HepG2 (cell line): ENCODE results near the gene FNDC3B. TPM values are rescaled to one million over a fixed set of nuclear protein-coding genes. Genes with fewer than 3 reads are reported as not detected.

Experiments used
- ELF3 ChIP-seq: IDR thresholded peaks from 2 replicates; pipeline ENCODE4 v1.6.1; 2016; ENCODE audit warnings: missing genetic modification reagents, missing compliant biosample characterization
- RBAK ChIP-seq: sonication (generic); formaldehyde crosslinking; IDR thresholded peaks from 2 replicates; pipeline ENCODE4 v1.5.1; 2020; ENCODE audit warnings: mild to moderate bottlenecking, missing genetic modification reagents
- RORA ChIP-seq: sonication (generic); formaldehyde crosslinking; IDR thresholded peaks from 2 replicates; pipeline ENCODE4 v1.5.0; 2020; ENCODE audit warnings: mild to moderate bottlenecking, missing genetic modification reagents, moderate library complexity
- SUZ12 ChIP-seq: fragments of 150-350 bp; IDR thresholded peaks from 2 replicates; pipeline ENCODE4 v1.6.1; 2014; ENCODE audit warnings: low read depth, low read length
- ZNF556 ChIP-seq: sonication (generic); formaldehyde crosslinking; IDR thresholded peaks from 2 replicates; pipeline ENCODE4 v1.4.0; 2020; ENCODE audit warnings: mild to moderate bottlenecking, missing genetic modification reagents, borderline replicate concordance
- ZSCAN21 ChIP-seq: sonication (generic); formaldehyde crosslinking; IDR thresholded peaks from 2 replicates; pipeline ENCODE4 v1.8.0; 2022; ENCODE audit warnings: mild to moderate bottlenecking, missing genetic modification reagents, moderate library complexity, borderline replicate concordance
- polyA plus RNA-seq, 8 experiments: library from polyadenylated mRNA; depleted of rRNA in 3 of 8; stranded (reverse) in 7 of 8; unstranded in 1 of 8; fragments of >200 nt; fragmentation: Illumina TruSeq in 4 of 8; extraction: Trizol in 4 of 8; gene quantifications; 2 replicates each; pipeline versions ENCODE4 v1.2.1 to v1.2.3, GENCODE V29; 2011 to 2016; ENCODE audit warnings: low read depth in 4 of 8, missing spikeins in 1 of 8, mixed read lengths in 1 of 8; ENCODE audit not compliant: insufficient read depth in 1 of 8
- total RNA-seq, 5 experiments: library from RNA; depleted of rRNA; stranded (reverse); fragments of >200 nt; fragmentation: Illumina TruSeq; extraction: Trizol; gene quantifications; 2 replicates each; pipeline ENCODE4 v1.2.3, GENCODE V29; 2016; ENCODE audit warnings: low read depth in 1 of 5
- TF ChIP-seq, protein P1 (sequence below): sonication (generic); formaldehyde crosslinking; conservative IDR thresholded peaks from 2 replicates; pipeline ENCODE4 v1.5.0; 2020; ENCODE audit warnings: missing genetic modification reagents
- TF ChIP-seq, protein P2 (sequence below), 2 experiments: sonication (generic) in 1 of 2; formaldehyde crosslinking in 1 of 2; IDR thresholded peaks; 2 replicates each; pipeline versions ENCODE4 v1.4.0 to v1.6.1; 2018 to 2020; ENCODE audit warnings: missing genetic modification reagents in 2 of 2, borderline replicate concordance in 1 of 2, low read depth in 1 of 2, mild to moderate bottlenecking in 1 of 2, missing biosample characterization in 1 of 2
- TF ChIP-seq, protein P3 (sequence below): sonication (generic); formaldehyde crosslinking; IDR thresholded peaks from 2 replicates; pipeline ENCODE4 v1.4.0; 2020; ENCODE audit warnings: missing genetic modification reagents
- TF ChIP-seq, protein P4 (sequence below): sonication (generic); formaldehyde crosslinking; IDR thresholded peaks from 2 replicates; pipeline ENCODE4 v1.9.0; 2021; ENCODE audit warnings: mild to moderate bottlenecking, missing genetic modification reagents
- TF ChIP-seq, protein P5 (sequence below): sonication (generic); formaldehyde crosslinking; IDR thresholded peaks from 2 replicates; pipeline ENCODE4 v1.4.0; 2020; ENCODE audit warnings: missing genetic modification reagents, borderline replicate concordance

Gene FNDC3B
- total and polyA plus RNA-seq, 2 of the 13 experiments (the other 11 are each of a cell fraction or from before 2014, with no cell fraction given) = 74.8 to 103 TPM

DNA sequence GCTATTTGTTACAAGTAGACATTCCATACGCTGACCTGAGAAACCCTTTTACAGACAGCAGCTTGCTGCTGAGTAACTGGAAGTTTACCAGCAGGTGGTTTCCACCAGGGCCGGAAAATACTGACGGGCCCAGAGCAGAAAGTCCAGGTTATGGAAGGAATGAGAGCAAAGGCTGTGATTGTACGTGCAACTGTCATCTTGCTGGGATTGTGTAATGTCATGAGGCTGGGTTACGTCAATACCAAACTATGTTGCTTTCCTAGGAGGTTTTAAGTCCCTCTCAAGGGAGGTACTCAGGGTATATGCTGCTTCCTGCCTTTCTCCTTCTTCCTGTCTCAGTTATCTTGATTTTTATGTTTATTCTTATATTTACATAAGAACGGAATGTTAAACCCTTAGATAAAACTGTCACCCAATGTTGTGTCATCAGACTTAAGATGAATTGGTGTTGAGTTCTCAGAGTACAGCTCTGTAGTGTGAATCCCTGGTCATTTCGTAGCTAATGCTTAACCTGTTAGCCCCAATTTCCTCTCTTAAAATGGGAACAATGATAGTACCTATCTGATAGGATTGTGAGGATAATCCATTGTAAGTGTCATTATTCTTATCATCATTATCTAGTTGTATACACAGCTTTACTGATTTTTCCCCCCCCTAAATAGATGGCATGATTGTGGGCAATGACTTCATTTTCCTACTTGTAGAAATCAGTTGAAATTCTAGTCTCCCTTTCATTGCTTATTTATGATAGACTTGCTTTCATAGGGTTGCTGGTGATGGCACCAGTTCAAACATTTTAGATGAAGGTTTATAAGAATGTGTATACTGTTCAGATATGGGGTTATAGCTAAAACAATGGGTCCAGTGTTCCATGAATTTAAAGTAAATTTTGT, 101.4 kb downstream of the FNDC3B start (continued):
- TF ChIP-seq, protein P1, sequence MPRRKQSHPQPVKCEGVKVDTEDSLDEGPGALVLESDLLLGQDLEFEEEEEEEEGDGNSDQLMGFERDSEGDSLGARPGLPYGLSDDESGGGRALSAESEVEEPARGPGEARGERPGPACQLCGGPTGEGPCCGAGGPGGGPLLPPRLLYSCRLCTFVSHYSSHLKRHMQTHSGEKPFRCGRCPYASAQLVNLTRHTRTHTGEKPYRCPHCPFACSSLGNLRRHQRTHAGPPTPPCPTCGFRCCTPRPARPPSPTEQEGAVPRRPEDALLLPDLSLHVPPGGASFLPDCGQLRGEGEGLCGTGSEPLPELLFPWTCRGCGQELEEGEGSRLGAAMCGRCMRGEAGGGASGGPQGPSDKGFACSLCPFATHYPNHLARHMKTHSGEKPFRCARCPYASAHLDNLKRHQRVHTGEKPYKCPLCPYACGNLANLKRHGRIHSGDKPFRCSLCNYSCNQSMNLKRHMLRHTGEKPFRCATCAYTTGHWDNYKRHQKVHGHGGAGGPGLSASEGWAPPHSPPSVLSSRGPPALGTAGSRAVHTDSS (CRISPR knock-in tag) = no peak
- TF ChIP-seq, protein P2, sequence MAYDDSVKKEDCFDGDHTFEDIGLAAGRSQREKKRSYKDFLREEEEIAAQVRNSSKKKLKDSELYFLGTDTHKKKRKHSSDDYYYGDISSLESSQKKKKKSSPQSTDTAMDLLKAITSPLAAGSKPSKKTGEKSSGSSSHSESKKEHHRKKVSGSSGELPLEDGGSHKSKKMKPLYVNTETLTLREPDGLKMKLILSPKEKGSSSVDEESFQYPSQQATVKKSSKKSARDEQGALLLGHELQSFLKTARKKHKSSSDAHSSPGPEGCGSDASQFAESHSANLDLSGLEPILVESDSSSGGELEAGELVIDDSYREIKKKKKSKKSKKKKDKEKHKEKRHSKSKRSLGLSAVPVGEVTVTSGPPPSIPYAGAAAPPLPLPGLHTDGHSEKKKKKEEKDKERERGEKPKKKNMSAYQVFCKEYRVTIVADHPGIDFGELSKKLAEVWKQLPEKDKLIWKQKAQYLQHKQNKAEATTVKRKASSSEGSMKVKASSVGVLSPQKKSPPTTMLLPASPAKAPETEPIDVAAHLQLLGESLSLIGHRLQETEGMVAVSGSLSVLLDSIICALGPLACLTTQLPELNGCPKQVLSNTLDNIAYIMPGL (CRISPR knock-in tag; IDR thresholded peaks at IDR 0.05; ENCODE audit: borderline replicate concordance in 1 of 2, low read depth in 1 of 2) = peak; percentile 29 to 70; a peak in 2 of 4 replicates
- TF ChIP-seq, protein P3, sequence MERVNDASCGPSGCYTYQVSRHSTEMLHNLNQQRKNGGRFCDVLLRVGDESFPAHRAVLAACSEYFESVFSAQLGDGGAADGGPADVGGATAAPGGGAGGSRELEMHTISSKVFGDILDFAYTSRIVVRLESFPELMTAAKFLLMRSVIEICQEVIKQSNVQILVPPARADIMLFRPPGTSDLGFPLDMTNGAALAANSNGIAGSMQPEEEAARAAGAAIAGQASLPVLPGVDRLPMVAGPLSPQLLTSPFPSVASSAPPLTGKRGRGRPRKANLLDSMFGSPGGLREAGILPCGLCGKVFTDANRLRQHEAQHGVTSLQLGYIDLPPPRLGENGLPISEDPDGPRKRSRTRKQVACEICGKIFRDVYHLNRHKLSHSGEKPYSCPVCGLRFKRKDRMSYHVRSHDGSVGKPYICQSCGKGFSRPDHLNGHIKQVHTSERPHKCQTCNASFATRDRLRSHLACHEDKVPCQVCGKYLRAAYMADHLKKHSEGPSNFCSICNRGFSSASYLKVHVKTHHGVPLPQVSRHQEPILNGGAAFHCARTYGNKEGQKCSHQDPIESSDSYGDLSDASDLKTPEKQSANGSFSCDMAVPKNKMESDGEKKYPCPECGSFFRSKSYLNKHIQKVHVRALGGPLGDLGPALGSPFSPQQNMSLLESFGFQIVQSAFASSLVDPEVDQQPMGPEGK (CRISPR knock-in tag) = peak; percentile 71
- TF ChIP-seq RBAK (CRISPR knock-in tag) (0 out of 2 replicates have a peak, but pooled peaks have one; percentile 57), ZNF556 (CRISPR knock-in tag) (no peak; the same call in 1 of the 2 replicates), RORA (CRISPR knock-in tag) (no peak), SUZ12 (no peak), ZSCAN21 (CRISPR knock-in tag) (peak; percentile 84), ELF3 (CRISPR knock-in tag) (peak; percentile 95)
- TF ChIP-seq, protein P4, sequence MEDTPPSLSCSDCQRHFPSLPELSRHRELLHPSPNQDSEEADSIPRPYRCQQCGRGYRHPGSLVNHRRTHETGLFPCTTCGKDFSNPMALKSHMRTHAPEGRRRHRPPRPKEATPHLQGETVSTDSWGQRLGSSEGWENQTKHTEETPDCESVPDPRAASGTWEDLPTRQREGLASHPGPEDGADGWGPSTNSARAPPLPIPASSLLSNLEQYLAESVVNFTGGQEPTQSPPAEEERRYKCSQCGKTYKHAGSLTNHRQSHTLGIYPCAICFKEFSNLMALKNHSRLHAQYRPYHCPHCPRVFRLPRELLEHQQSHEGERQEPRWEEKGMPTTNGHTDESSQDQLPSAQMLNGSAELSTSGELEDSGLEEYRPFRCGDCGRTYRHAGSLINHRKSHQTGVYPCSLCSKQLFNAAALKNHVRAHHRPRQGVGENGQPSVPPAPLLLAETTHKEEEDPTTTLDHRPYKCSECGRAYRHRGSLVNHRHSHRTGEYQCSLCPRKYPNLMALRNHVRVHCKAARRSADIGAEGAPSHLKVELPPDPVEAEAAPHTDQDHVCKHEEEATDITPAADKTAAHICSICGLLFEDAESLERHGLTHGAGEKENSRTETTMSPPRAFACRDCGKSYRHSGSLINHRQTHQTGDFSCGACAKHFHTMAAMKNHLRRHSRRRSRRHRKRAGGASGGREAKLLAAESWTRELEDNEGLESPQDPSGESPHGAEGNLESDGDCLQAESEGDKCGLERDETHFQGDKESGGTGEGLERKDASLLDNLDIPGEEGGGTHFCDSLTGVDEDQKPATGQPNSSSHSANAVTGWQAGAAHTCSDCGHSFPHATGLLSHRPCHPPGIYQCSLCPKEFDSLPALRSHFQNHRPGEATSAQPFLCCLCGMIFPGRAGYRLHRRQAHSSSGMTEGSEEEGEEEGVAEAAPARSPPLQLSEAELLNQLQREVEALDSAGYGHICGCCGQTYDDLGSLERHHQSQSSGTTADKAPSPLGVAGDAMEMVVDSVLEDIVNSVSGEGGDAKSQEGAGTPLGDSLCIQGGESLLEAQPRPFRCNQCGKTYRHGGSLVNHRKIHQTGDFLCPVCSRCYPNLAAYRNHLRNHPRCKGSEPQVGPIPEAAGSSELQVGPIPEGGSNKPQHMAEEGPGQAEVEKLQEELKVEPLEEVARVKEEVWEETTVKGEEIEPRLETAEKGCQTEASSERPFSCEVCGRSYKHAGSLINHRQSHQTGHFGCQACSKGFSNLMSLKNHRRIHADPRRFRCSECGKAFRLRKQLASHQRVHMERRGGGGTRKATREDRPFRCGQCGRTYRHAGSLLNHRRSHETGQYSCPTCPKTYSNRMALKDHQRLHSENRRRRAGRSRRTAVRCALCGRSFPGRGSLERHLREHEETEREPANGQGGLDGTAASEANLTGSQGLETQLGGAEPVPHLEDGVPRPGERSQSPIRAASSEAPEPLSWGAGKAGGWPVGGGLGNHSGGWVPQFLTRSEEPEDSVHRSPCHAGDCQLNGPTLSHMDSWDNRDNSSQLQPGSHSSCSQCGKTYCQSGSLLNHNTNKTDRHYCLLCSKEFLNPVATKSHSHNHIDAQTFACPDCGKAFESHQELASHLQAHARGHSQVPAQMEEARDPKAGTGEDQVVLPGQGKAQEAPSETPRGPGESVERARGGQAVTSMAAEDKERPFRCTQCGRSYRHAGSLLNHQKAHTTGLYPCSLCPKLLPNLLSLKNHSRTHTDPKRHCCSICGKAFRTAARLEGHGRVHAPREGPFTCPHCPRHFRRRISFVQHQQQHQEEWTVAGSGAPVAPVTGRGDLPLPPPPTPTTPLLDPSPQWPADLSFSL (CRISPR knock-in tag) = peak; percentile 69; the same call in 1 of the 2 replicates
- TF ChIP-seq, protein P5, sequence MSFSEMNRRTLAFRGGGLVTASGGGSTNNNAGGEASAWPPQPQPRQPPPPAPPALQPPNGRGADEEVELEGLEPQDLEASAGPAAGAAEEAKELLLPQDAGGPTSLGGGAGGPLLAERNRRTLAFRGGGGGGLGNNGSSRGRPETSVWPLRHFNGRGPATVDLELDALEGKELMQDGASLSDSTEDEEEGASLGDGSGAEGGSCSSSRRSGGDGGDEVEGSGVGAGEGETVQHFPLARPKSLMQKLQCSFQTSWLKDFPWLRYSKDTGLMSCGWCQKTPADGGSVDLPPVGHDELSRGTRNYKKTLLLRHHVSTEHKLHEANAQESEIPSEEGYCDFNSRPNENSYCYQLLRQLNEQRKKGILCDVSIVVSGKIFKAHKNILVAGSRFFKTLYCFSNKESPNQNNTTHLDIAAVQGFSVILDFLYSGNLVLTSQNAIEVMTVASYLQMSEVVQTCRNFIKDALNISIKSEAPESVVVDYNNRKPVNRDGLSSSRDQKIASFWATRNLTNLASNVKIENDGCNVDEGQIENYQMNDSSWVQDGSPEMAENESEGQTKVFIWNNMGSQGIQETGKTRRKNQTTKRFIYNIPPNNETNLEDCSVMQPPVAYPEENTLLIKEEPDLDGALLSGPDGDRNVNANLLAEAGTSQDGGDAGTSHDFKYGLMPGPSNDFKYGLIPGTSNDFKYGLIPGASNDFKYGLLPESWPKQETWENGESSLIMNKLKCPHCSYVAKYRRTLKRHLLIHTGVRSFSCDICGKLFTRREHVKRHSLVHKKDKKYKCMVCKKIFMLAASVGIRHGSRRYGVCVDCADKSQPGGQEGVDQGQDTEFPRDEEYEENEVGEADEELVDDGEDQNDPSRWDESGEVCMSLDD (CRISPR knock-in tag) = no peak
